Measurements from ENCODE around the gene LONRF2.
A peak's percentile ranks its signal among the peaks of the same experiment; 100 is the strongest.

The LONRF2 gene

DNA sequence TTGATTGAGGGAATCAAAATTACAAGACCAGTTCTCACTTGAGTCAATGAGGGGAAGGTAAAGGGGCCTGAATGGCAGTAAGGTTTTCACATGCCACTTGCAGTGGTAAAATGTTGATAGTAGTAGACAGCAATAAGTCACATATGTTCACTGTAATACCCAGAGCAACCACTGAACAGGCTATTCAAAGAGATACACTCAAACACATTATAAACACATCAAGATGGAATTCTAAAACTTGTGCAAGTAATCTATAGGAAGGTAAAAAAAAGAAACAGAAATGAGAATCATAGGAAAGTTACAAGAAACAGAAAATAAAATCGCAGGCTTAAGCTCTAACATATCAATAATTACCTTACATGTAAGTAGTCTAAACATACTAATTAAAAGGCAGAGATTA, 93.3 kb downstream of the LONRF2 start:
- DNase-seq, result no peak
- in situ Hi-C loops (cut with HindIII; ENCODE audit: low pct_ligation_motif_present, low sequenced_read_pairs), result no loop called here
- Histone ChIP-seq H3K27ac (no peak overlapping the region), H3K27me3 (replicated peaks) (no peaks in the 10 kb centered on the region), H3K4me3 (ENCODE audit: low read depth, low read length) (no peak overlapping the region), H3K36me3 (replicated peaks) (no peaks in the 10 kb centered on the region)
- TF ChIP-seq, protein P1, sequence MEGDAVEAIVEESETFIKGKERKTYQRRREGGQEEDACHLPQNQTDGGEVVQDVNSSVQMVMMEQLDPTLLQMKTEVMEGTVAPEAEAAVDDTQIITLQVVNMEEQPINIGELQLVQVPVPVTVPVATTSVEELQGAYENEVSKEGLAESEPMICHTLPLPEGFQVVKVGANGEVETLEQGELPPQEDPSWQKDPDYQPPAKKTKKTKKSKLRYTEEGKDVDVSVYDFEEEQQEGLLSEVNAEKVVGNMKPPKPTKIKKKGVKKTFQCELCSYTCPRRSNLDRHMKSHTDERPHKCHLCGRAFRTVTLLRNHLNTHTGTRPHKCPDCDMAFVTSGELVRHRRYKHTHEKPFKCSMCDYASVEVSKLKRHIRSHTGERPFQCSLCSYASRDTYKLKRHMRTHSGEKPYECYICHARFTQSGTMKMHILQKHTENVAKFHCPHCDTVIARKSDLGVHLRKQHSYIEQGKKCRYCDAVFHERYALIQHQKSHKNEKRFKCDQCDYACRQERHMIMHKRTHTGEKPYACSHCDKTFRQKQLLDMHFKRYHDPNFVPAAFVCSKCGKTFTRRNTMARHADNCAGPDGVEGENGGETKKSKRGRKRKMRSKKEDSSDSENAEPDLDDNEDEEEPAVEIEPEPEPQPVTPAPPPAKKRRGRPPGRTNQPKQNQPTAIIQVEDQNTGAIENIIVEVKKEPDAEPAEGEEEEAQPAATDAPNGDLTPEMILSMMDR (IDR thresholded peaks at IDR 0.05; ENCODE audit: low read depth, low read length, missing control alignments), result peak; percentile 10

DNA sequence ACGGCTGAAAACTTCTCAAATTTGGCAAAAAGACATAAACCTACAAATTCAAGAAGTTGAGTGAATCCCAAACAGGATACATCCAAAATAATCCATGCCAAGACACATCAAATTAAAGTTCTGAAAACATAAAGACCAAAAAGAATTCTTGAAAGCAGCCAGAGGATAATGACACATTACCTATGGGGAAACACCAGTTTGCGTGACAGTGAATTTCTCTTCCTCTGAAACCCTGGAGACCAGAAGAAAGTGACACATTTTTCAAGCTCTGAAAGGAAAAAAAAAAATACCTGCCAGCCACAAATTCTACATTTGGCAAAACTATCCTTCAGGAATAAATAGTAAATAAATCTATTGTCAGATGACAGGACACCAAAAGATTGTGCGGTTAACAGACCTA, 93.9 kb downstream of the LONRF2 start:
- in situ Hi-C loops (cut with HindIII; ENCODE audit: low pct_ligation_motif_present, low sequenced_read_pairs), result no loop called here
- DNase-seq, result no peak
- TF ChIP-seq, protein P1 (IDR thresholded peaks at IDR 0.05; ENCODE audit: low read depth, low read length, missing control alignments), result no peak

DNA sequence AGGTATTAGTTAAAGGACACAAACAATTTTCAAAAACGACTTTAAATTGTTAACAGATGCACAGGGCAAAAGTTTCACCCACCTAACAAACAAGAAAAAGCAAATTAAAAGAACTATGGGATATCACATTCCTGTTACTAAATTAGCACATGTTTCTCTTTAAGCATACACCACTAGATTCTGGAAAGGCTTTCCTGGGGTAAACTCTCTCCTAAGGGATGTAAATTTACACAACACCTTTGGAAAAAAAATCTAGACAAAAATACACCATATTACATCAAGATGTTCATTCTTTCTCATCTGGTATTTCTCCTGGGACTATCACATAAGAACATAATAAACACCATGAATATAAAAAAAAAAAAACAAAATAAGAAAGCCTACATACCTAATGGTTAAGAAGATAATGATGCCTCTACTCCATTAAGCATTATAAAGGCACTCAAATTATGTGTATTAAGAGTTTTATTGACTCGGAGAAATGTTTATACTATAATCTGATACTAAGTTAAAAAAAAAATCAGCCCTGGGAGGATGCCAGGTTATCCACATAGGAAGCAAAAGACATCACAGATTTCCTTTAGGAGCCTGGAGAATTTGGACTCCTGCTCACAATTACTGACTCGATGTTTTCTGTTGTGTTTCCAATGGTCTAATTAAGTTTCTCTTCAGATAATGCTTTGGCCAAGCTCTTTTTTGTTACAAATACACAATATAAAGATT, 97.2 kb downstream of the LONRF2 start:
- Histone ChIP-seq H3K27me3 (replicated peaks) (no peaks in the 10 kb centered on the region), H3K4me3 (ENCODE audit: low read depth, low read length) (no peak overlapping the region), H3K27ac (no peak overlapping the region), H3K36me3 (replicated peaks) (no peaks in the 10 kb centered on the region)
- no peak for DNase-seq
- TF ChIP-seq, protein P1 (IDR thresholded peaks at IDR 0.05; ENCODE audit: low read depth, low read length, missing control alignments), result no peak
- in situ Hi-C loops (cut with HindIII; ENCODE audit: low pct_ligation_motif_present, low sequenced_read_pairs), result no loop called here

More for the DNA sequence above, 93.9 kb downstream of the LONRF2 start:
- H3K4me3 ChIP-seq (ENCODE audit: low read depth, low read length), result no peak overlapping the region
- no peak overlapping the region for H3K27ac ChIP-seq
- H3K36me3 ChIP-seq (replicated peaks), result no peaks in the 10 kb centered on the region
- no peaks in the 10 kb centered on the region for H3K27me3 ChIP-seq (replicated peaks)

DNA sequence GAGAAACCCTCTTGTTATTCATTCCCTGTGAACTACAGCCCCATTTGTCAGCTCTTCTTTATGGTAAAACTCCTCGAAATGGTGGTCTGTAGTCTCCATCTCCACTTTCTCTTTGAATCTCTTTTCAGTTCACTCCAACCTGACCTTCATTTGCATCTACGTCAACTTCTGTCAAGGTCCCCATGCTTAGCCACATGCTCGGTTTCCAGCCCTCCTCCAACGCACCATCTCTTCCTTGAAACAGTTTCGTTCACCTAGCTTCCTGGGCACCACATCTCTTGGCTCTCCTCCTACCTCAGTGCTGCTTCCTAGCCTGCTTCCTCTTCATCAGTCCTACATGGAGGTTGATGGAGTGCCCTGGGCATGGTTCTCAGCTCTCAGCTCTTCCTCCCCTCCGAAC, 98.8 kb downstream of the LONRF2 start:
- TF ChIP-seq, protein P1 (IDR thresholded peaks at IDR 0.05; ENCODE audit: low read depth, low read length, missing control alignments), result no peak
- in situ Hi-C loops (cut with HindIII; ENCODE audit: low pct_ligation_motif_present, low sequenced_read_pairs), result no loop called here
- H3K36me3 ChIP-seq (replicated peaks), result no peaks in the 10 kb centered on the region

More for the DNA sequence above, 98.8 kb downstream of the LONRF2 start:
- H3K27me3 ChIP-seq (replicated peaks), result no peaks in the 10 kb centered on the region
- H3K27ac ChIP-seq, result no peak overlapping the region
- DNase-seq, result no peak
- H3K4me3 ChIP-seq (ENCODE audit: low read depth, low read length), result no peak overlapping the region
